HepG2 (cell line): ENCODE data around the gene ATP2B3. TPM values are rescaled to one million over a fixed set of nuclear protein-coding genes. Genes with fewer than 3 reads are reported as not detected.
A peak's percentile ranks its signal among the peaks of the same experiment; 100 is the strongest.

Experiments used
- ATF3 ChIP-seq: sonication (generic); formaldehyde crosslinking; IDR thresholded peaks from 2 replicates; pipeline ENCODE4 v1.4.0; 2020; ENCODE audit warnings: missing genetic modification reagents
- CREM ChIP-seq, 2 experiments: sonication (generic) in 1 of 2; formaldehyde crosslinking in 1 of 2; IDR thresholded peaks; 2 replicates each; pipeline versions ENCODE4 v1.4.0 to v1.6.1; 2016 to 2020; ENCODE audit warnings: antibody characterized with exemption in 1 of 2, mild to moderate bottlenecking in 1 of 2, missing genetic modification reagents in 1 of 2
- ELK4 ChIP-seq: sonication (generic); formaldehyde crosslinking; IDR thresholded peaks from 2 replicates; pipeline ENCODE4 v1.9.0; 2021; ENCODE audit warnings: missing genetic modification reagents, borderline replicate concordance
- ETS1 ChIP-seq: sonication (generic); formaldehyde crosslinking; IDR thresholded peaks from 2 replicates; pipeline ENCODE4 v1.4.0; 2020; ENCODE audit warnings: missing genetic modification reagents
- FIP1L1 ChIP-seq: fragments of 200-400 bp; formaldehyde crosslinking; IDR thresholded peaks from 2 replicates; pipeline ENCODE4 v1.6.1; 2018; ENCODE audit warnings: low read depth, mild to moderate bottlenecking, low read length, moderate library complexity, borderline replicate concordance; ENCODE audit not compliant: insufficient read depth
- FOXK1 ChIP-seq: sonication (generic); formaldehyde crosslinking; IDR thresholded peaks from 2 replicates; pipeline ENCODE4 v1.4.0; 2020; ENCODE audit warnings: low read depth, missing genetic modification reagents, borderline replicate concordance
- GFI1 ChIP-seq: sonication (generic); formaldehyde crosslinking; IDR thresholded peaks from 2 replicates; pipeline ENCODE4 v1.5.0; 2020; ENCODE audit warnings: missing genetic modification reagents, mild to moderate bottlenecking, borderline replicate concordance
- HHEX ChIP-seq: IDR thresholded peaks from 2 replicates; pipeline ENCODE4 v1.6.1; 2016; ENCODE audit warnings: control low read depth
- KMT2B ChIP-seq: IDR thresholded peaks from 2 replicates; pipeline ENCODE4 v1.6.1; 2016; ENCODE audit warnings: missing genetic modification reagents, missing compliant biosample characterization
- MIER2 ChIP-seq: IDR thresholded peaks from 2 replicates; pipeline ENCODE4 v1.6.1; 2016; ENCODE audit warnings: missing biosample characterization, missing genetic modification reagents
- MXD1 ChIP-seq: sonication (generic); formaldehyde crosslinking; IDR thresholded peaks from 2 replicates; pipeline ENCODE4 v1.4.0; 2020; ENCODE audit warnings: mild to moderate bottlenecking, missing genetic modification reagents
- NCOA5 ChIP-seq: sonication (generic); formaldehyde crosslinking; IDR thresholded peaks from 2 replicates; pipeline ENCODE4 v1.4.0; 2020; ENCODE audit warnings: missing genetic modification reagents
- NONO ChIP-seq, 2 experiments: fragments of 450-650 bp in 1 of 2; sonication (generic) in 1 of 2; formaldehyde crosslinking in 1 of 2; IDR thresholded peaks in 1 of 2; conservative IDR thresholded peaks in 1 of 2; 2 replicates each; pipeline versions ENCODE4 v1.6.1 to v1.8.0; 2017 to 2022; ENCODE audit warnings: mild to moderate bottlenecking in 1 of 2, missing genetic modification reagents in 1 of 2, moderate library complexity in 1 of 2
- NR3C1 ChIP-seq: sonication (generic); formaldehyde crosslinking; IDR thresholded peaks from 2 replicates; pipeline ENCODE4 v1.4.0; 2020; ENCODE audit warnings: missing genetic modification reagents
- ONECUT2 ChIP-seq: sonication (generic); formaldehyde crosslinking; IDR thresholded peaks from 2 replicates; pipeline ENCODE4 v1.4.0; 2020; ENCODE audit warnings: missing genetic modification reagents
- POLR2A ChIP-seq, 2 experiments: IDR thresholded peaks; 2 replicates each; pipeline ENCODE4 v1.6.1; 2011; ENCODE audit warnings: low read depth in 2 of 2, low read length in 2 of 2, mild to moderate bottlenecking in 1 of 2, moderate library complexity in 1 of 2; ENCODE audit not compliant: insufficient read depth in 1 of 2
- PRPF4 ChIP-seq: fragments of 200-400 bp; formaldehyde crosslinking; IDR thresholded peaks from 2 replicates; pipeline ENCODE4 v1.6.1; 2016; ENCODE audit warnings: low read length, low read depth; ENCODE audit not compliant: poor library complexity, severe bottlenecking
- RXRA ChIP-seq: sonication (generic); formaldehyde crosslinking; IDR thresholded peaks from 2 replicates; pipeline ENCODE4 v1.5.1; 2020; ENCODE audit warnings: missing genetic modification reagents
- THAP11 ChIP-seq: IDR thresholded peaks from 2 replicates; pipeline ENCODE4 v1.6.1; 2016; ENCODE audit warnings: missing biosample characterization, missing genetic modification reagents
- ZNF138 ChIP-seq: sonication (generic); formaldehyde crosslinking; IDR thresholded peaks from 2 replicates; pipeline ENCODE4 v1.5.0; 2020; ENCODE audit warnings: mild to moderate bottlenecking, low read depth, missing genetic modification reagents
- ZNF337 ChIP-seq: sonication (generic); formaldehyde crosslinking; IDR thresholded peaks from 2 replicates; pipeline ENCODE4 v1.5.1; 2020; ENCODE audit warnings: missing genetic modification reagents, low read depth, mild to moderate bottlenecking, borderline replicate concordance
- ZNF343 ChIP-seq: sonication (generic); formaldehyde crosslinking; IDR thresholded peaks from 2 replicates; pipeline ENCODE4 v1.4.0; 2020; ENCODE audit warnings: mild to moderate bottlenecking, missing genetic modification reagents
- ZNF44 ChIP-seq: sonication (generic); formaldehyde crosslinking; IDR thresholded peaks from 2 replicates; pipeline ENCODE4 v1.5.1; 2020; ENCODE audit warnings: mild to moderate bottlenecking, missing genetic modification reagents
- ZNF556 ChIP-seq: sonication (generic); formaldehyde crosslinking; IDR thresholded peaks from 2 replicates; pipeline ENCODE4 v1.4.0; 2020; ENCODE audit warnings: mild to moderate bottlenecking, missing genetic modification reagents, borderline replicate concordance
- polyA plus RNA-seq, 8 experiments: library from polyadenylated mRNA; depleted of rRNA in 3 of 8; stranded (reverse) in 7 of 8; unstranded in 1 of 8; fragments of >200 nt; fragmentation: Illumina TruSeq in 4 of 8; extraction: Trizol in 4 of 8; gene quantifications; 2 replicates each; pipeline versions ENCODE4 v1.2.1 to v1.2.3, GENCODE V29; 2011 to 2016; ENCODE audit warnings: low read depth in 4 of 8, missing spikeins in 1 of 8, mixed read lengths in 1 of 8; ENCODE audit not compliant: insufficient read depth in 1 of 8
- total RNA-seq, 5 experiments: library from RNA; depleted of rRNA; stranded (reverse); fragments of >200 nt; fragmentation: Illumina TruSeq; extraction: Trizol; gene quantifications; 2 replicates each; pipeline ENCODE4 v1.2.3, GENCODE V29; 2016; ENCODE audit warnings: low read depth in 1 of 5
- TF ChIP-seq, protein P1 (sequence below): sonication (generic); formaldehyde crosslinking; conservative IDR thresholded peaks from 2 replicates; pipeline ENCODE4 v1.8.0; 2022; ENCODE audit warnings: low read depth, missing genetic modification reagents
- TF ChIP-seq, protein P2 (sequence below): sonication (generic); formaldehyde crosslinking; IDR thresholded peaks from 2 replicates; pipeline ENCODE4 v1.4.0; 2020; ENCODE audit warnings: mild to moderate bottlenecking, missing genetic modification reagents

ATP2B3 gene
- total and polyA plus RNA-seq, 2 of the 13 experiments (the other 11 are each of a cell fraction or from before 2014, with no cell fraction given): not detected

DNA sequence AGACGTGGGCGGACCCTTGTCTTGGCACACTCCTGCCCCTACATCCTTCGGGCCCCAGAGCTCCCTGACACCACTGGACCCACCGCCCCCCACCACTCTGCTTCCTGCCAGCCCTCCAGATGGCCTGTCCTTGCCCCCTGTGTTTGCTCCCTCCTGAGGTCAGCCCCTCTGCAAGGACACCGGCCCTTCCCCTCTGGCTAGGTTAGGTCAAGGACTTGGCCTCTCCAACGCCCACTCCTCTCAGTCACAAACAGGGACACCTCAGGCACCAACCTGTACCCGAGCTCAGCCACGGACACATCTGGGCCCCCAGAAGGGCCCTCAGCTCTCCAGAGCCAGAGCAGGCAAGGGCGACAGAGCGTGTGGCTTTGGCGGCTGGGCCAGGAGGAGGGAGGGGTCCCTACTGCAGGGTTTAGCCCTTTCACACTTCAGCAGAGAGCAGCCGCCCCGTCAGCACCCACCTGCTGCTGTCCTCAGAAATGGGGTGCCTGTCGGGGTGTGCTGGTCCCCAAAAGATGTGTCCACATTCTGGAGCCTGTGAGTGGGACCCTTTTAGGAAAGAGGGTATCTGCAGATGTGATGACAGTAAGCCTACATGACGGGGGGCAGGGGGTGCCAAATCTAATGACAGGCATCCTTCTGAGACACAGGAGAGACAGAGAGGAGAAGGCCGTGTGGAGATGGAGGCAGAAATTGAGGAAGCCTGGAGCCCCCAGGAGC lies 106.0 kb downstream of the ATP2B3 start (continued):
- no peak for TF ChIP-seq FIP1L1
- TF ChIP-seq, protein P1, sequence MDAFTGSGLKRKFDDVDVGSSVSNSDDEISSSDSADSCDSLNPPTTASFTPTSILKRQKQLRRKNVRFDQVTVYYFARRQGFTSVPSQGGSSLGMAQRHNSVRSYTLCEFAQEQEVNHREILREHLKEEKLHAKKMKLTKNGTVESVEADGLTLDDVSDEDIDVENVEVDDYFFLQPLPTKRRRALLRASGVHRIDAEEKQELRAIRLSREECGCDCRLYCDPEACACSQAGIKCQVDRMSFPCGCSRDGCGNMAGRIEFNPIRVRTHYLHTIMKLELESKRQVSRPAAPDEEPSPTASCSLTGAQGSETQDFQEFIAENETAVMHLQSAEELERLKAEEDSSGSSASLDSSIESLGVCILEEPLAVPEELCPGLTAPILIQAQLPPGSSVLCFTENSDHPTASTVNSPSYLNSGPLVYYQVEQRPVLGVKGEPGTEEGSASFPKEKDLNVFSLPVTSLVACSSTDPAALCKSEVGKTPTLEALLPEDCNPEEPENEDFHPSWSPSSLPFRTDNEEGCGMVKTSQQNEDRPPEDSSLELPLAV (CRISPR knock-in tag): no peak
- 0 out of 4 replicates have a peak, but pooled peaks of 1 of the 2 experiments have one; percentile 26 for TF ChIP-seq POLR2A (IDR thresholded peaks at IDR 0.05; ENCODE audit: insufficient read depth in 1 of 2, low read depth in 2 of 2, low read length in 2 of 2)
- no peak for TF ChIP-seq ZNF44 (CRISPR knock-in tag)
- peak; percentile 16; the same call in 1 of the 2 replicates for TF ChIP-seq FOXK1 (CRISPR knock-in tag)
- no peak for TF ChIP-seq HHEX (CRISPR knock-in tag)
- TF ChIP-seq NR3C1 (CRISPR knock-in tag): no peak
- no peak for TF ChIP-seq ELK4 (CRISPR knock-in tag)
- TF ChIP-seq THAP11 (CRISPR knock-in tag): no peak
- TF ChIP-seq ZNF556 (CRISPR knock-in tag): no peak
- TF ChIP-seq RXRA: peak; percentile 97
- TF ChIP-seq MIER2: no peak
- TF ChIP-seq ZNF343: no peak
- no peak for TF ChIP-seq ATF3 (CRISPR knock-in tag)
- TF ChIP-seq GFI1 (CRISPR knock-in tag): no peak
- no peak for TF ChIP-seq ZNF138
- TF ChIP-seq, protein P2, sequence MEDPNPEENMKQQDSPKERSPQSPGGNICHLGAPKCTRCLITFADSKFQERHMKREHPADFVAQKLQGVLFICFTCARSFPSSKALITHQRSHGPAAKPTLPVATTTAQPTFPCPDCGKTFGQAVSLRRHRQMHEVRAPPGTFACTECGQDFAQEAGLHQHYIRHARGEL: no peak
- TF ChIP-seq NCOA5 (CRISPR knock-in tag): no peak
- no peak for TF ChIP-seq ZNF337
- TF ChIP-seq PRPF4: no peak
- 0 out of 2 replicates have a peak, but pooled peaks have one; percentile 18 for TF ChIP-seq KMT2B (CRISPR knock-in tag)
- TF ChIP-seq ETS1 (CRISPR knock-in tag): no peak
- TF ChIP-seq ONECUT2 (CRISPR knock-in tag): no peak
- peak; percentile 45; the same call in 1 of the 2 replicates for TF ChIP-seq MXD1 (CRISPR knock-in tag)
- TF ChIP-seq CREM (IDR thresholded peaks at IDR 0.05): peak; percentile 62
- TF ChIP-seq CREM (CRISPR knock-in tag; IDR thresholded peaks at IDR 0.05): no peak
- TF ChIP-seq NONO (IDR thresholded peaks at IDR 0.05): no peak
- peak; percentile 89 for TF ChIP-seq NONO (CRISPR knock-in tag; conservative IDR thresholded peaks at IDR 0.05)
